Activated naive CD4-positive, alpha-beta T cell treated with anti-CD3 and anti-CD28 coated beads, Interleukin-2, amount 50 U/mL, for 72 hours (primary cell): ENCODE data around the gene TRH. TPM values are rescaled to one million over a fixed set of nuclear protein-coding genes. Genes with fewer than 3 reads are reported as not detected.

Source experiments
- ATAC-seq, 2 donors: fragments of 150-1000 bp; cut with Tn5 transposase; 2 replicates each; pipeline ENCODE4 v1.10.0; 2021; ENCODE audit warnings: mild to moderate bottlenecking in 2 of 2, moderate library complexity in 2 of 2
- DNase-seq, 2 donors: peaks; one replicate each; pipeline ENCODE4 v3.0.0; 2021 to 2022; ENCODE audit warnings: low spot score in 2 of 2
- H3K27ac Mint-ChIP-seq, 2 donors: one replicate each; pipeline ENCODE4 v1.8.0; 2022; ENCODE audit warnings: mild to moderate bottlenecking in 2 of 2, mixed read lengths in 2 of 2
- H3K36me3 Mint-ChIP-seq, 2 donors: one replicate each; pipeline ENCODE4 v1.8.0; 2022; ENCODE audit warnings: mixed read lengths in 2 of 2
- H3K9me3 Mint-ChIP-seq, 2 donors: one replicate each; pipeline ENCODE4 v1.8.0; 2022; ENCODE audit warnings: mixed read lengths in 2 of 2
- total RNA-seq, 2 donors: library from RNA; stranded (reverse); gene quantifications; one replicate each; pipeline ENCODE4 v1.2.3, GENCODE V29; 2022

TRH gene
- total RNA-seq, 2 donors from 2014 or later = not detected

DNA sequence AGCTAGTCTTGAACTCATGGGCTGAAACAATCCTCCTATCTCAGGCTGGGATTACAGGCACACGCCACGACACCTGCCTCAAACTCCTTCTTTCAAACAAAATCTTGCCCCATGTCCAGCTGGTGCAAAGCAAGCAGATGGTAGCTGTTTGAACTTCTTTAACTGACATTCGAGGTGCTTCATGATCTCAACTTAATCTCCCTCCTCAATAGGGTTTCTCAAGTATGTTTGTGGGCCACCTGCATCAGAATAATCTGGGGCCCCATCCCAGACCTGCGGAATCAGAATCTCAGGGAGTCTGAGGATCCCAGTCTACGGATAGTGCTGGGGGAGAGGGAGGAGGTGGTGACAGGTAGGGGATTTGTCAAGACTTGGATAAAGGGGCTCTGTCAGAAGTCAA lies 20.9 kb upstream of the TRH start:
- DNase-seq (no peak), ATAC-seq (no peak)
- no peak overlapping the region for H3K27ac Mint-ChIP-seq
- H3K36me3 Mint-ChIP-seq = no peaks in the 10 kb centered on the region
- H3K9me3 Mint-ChIP-seq = no peaks in the 10 kb centered on the region

DNA sequence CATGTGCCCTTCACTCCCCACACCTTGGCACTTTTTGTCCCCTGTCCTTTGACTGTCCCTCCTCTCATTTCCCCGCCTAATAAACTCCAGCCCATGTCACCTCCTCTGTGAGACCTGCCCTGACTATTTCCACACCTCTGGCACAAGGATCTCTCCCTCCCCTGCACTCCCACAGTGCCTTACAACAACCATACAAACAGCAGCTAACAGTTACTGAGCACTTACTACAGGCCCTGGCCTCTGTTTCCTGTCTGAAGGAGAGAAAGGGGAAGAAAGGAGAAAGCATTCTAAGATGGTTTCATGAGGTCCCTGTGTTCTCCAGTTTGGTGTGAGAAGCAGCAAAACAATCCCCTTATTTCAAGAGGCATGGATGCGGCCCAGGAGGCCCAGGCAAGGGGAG lies 20.0 kb upstream of the TRH start:
- ATAC-seq = no peak
- no peaks in the 10 kb centered on the region for H3K36me3 Mint-ChIP-seq
- no peaks in the 10 kb centered on the region for H3K9me3 Mint-ChIP-seq
- no peak overlapping the region for H3K27ac Mint-ChIP-seq
- DNase-seq = no peak

DNA sequence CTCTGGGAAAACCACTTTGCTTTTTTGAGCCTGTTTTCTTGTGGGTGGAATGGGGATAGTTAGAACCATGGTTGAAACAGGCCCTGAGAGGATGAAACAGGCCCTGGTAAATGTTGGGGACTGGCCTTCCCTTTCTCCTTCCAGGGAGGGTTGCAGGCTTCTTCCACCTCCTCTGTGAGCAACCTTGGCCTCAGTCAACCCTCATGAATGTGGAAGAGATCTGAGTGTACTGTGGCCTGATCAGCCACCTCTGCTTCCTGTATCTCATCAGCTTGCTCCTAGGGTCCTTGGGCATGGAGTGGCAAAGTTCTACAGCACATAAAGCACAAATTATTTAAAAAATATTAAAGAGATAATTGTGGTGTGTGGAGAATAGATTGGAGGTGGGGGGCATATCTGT lies 17.6 kb upstream of the TRH start:
- Mint-ChIP-seq H3K9me3 (no peaks in the 10 kb centered on the region), H3K36me3 (no peaks in the 10 kb centered on the region), H3K27ac (no peak overlapping the region)
- DNase-seq (no peak), ATAC-seq (no peak)

DNA sequence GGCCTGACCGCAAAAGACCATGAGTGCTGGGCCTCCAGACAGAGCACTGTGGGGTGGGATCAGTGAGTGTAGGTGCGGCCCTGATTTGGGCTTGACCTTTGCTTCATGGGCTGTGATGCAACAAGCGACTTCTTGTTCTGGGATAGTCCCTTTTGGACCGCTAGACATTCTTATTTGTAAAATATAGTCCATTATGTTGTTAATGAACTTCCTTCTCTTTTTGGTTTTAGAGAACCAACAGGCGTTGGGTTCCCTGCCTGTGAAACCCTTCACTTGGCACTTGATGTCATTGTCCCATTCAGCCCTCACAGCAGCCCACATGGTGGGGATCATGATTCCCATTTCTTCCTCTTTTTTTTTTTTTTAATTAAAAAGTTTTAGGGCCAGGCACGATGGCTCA lies 15.8 kb upstream of the TRH start:
- no peak for ATAC-seq
- Mint-ChIP-seq H3K27ac (no peak overlapping the region), H3K9me3 (no peaks in the 10 kb centered on the region), H3K36me3 (no peaks in the 10 kb centered on the region)
- no peak for DNase-seq

DNA sequence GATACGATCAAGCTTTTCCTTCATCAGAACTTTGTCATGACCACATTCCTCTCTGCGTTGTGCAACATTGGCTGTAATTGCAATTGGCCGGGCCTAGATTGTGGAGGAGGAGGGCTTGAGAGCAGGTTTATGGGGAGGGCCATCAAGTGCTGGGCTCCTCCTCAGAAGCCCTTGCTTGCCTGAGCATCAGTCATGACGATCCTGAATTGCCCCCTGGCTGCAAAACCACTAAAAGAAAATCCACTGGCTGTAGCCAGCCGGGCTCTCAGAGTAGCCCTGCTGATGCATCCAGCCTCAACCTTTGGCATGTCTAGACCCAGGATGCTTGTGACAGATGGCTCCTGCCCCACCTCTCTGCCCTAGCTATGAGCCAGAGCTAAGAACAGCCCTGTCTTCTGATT lies 13.4 kb upstream of the TRH start:
- H3K9me3 Mint-ChIP-seq = no peaks in the 10 kb centered on the region
- ATAC-seq (no peak), DNase-seq (no peak)
- no peaks in the 10 kb centered on the region for H3K36me3 Mint-ChIP-seq
- peak overlapping the region in 1 of 2 donors; percentile 69 for H3K27ac Mint-ChIP-seq

DNA sequence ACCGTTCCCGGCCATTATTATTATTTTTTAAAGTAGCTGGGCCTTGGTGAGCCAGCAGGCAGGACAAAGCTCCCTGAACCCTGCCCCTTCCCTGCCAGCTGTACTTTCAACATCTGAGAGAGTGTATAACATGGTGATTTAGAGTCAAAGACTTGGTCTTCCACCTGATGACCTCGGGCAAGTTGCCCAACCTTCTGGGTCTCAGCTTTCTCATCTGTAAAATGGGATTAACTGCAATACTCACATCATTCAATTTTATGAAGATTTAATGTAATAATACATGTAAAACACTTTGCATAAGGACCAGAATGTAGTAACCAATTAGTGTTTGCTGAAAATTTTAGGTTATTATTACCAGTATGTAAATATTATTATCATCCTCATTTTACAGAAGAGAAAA lies 11.9 kb upstream of the TRH start:
- no peak for ATAC-seq
- no peak for DNase-seq
- H3K27ac Mint-ChIP-seq = no peak overlapping the region
- no peaks in the 10 kb centered on the region for H3K36me3 Mint-ChIP-seq
- H3K9me3 Mint-ChIP-seq = no peaks in the 10 kb centered on the region

DNA sequence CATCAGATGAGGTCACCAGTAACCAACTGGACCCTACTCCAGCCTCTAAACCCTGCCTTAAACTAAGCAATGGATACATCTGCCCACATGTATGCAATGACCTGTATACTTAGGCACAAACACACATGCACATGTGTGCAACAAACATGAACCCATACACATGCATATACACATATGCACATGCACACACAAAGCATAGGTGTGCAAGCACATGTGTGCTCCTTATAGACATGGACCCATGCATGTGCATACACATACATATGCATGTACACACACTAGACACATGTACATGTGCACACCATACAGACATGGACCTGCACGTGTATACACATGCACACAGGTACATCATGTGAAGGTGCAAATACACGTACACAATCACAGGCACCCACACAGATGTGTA lies 8.6 kb upstream of the TRH start:
- no peak overlapping the region for H3K27ac Mint-ChIP-seq
- DNase-seq (no peak), ATAC-seq (no peak)
- no peaks in the 10 kb centered on the region for H3K36me3 Mint-ChIP-seq
- no peaks in the 10 kb centered on the region for H3K9me3 Mint-ChIP-seq

DNA sequence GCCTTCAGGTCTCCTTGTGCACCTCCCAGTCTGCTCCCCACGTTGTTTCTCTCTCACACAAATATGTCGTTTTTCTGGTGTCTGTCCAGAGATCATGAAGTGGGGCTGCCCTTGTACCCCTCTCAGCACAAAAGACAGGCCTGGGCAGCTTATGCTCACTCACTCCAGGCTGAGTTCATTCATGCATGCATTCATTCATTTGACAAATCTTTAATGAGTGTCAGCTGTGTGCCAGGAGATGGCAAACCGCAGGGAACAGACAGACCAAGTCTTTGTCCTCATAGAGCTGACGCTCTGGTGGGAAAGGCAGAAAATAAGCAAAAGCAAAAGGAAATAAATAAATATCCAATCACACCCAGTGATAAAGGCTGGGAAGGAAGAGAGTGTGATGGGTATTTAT lies 7.6 kb upstream of the TRH start:
- H3K9me3 Mint-ChIP-seq = no peaks in the 10 kb centered on the region
- H3K27ac Mint-ChIP-seq = no peak overlapping the region
- no peak for ATAC-seq
- DNase-seq = no peak
- no peaks in the 10 kb centered on the region for H3K36me3 Mint-ChIP-seq

DNA sequence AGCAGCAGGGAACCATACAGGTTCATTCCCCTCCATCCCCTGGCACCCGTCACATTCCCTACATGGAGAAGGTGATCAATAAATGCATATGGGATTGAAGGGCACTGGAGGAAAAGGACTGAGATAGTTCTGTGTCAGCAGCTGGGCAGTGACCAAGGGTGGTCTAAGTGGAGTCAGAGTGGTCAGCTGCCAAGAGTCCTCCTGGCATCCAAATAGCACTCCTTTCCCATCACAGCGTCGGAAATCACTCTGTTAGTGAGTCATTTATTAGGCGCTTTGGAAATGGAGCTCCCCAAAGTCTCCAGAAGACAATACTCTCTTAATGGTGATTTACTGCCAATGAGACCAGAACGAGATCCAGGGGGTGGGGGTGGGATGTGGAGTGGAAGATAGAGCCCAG lies 6.8 kb upstream of the TRH start:
- Mint-ChIP-seq H3K36me3 (no peaks in the 10 kb centered on the region), H3K27ac (no peak overlapping the region), H3K9me3 (no peaks in the 10 kb centered on the region)
- ATAC-seq = no peak
- DNase-seq = no peak

DNA sequence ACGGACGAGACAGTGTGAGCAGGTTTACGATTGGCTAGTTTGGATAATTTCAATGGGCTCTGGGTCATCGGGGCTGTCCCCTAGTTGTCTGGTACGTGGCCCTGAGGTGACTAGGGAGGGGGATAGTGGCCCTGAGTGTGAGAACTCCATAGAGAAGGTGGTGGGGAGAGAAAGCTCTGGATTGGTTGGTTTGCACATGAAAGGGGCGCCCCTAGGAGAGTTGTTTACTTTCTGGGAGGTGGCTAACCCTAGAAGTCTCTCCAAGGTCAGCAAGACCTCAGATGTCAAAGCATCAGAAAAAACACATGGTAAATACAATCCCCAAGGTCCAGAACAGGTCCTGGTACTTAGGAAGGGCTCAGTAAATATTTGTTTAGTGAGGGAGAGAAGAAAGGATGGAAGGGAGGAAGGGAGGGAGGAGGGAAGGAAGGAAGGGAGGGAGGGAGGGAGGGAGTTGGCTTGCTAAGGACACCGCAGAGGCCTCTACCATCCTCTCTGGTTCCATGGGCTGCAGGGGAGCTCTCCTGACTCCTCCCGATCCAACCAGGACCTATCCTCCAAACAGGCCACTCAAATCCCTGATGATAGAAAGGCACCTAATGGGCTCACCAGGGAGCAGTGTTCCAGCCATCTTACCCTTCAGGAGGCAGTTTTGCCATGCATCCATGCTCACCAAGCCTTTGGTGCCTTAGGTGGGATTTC lies 3.0 kb upstream of the TRH start:
- DNase-seq (no peak), ATAC-seq (no peak)
- Mint-ChIP-seq H3K9me3 (no peaks in the 10 kb centered on the region), H3K27ac (no peak overlapping the region), H3K36me3 (no peaks in the 10 kb centered on the region)

DNA sequence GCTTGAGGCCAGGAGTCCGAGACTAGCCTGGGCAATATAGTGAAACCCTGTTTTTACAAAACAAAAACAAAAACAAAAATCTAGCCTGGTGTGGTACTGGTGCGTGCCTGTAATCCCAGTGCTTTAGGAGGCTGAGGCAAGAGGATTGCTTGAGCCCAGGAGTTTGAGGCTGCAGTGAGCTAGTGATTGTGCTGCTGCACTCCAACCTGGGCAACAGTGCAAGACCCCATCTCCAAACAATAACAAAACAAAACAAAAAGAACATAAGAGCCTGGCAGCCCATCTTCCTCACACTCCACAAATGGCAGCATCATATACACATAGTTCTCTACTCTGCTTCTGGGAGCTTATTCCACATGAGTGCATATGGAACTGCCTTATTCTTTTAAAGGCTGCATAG lies 2.2 kb upstream of the TRH start:
- Mint-ChIP-seq H3K27ac (no peak overlapping the region), H3K36me3 (no peaks in the 10 kb centered on the region), H3K9me3 (no peaks in the 10 kb centered on the region)
- no peak for ATAC-seq
- DNase-seq = no peak

DNA sequence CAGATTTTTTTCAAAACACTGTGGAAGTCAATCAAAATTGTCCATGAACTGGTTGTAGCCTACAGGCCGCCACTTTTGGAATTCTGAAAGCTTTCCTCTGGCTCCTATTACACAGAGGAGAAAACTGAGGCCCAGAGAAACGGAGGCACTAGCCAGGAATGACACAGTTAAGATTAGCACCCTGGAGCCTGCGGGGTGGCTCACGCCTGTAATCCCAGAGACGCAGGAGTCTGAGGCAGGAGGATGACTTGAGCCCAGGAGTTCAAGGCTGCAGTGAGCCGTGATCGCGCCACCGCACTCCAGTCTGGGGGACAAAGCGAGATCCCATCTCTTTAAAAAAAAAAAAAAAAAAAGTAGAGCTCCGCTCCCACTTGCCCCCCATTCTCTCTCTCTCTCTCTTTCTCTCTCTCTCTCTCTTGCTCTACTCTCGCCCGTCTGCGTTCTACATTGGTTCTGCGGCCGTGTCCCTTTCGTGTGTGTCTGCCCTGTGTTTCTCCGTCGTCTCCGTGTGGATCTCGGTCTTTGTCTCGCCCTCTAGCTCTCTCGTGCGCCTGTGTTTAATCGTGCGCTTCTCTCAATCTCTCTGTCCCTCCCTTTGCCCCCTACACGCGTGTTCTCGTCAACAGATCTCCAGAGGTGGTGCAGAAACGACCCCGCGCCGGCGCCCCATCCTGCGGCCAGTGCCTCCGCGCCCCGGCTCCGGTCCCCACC lies 512 bp upstream of the TRH start:
- Mint-ChIP-seq H3K36me3 (no peaks in the 10 kb centered on the region), H3K27ac (no peak overlapping the region), H3K9me3 (no peaks in the 10 kb centered on the region)
- ATAC-seq (no peak), DNase-seq (no peak)

DNA sequence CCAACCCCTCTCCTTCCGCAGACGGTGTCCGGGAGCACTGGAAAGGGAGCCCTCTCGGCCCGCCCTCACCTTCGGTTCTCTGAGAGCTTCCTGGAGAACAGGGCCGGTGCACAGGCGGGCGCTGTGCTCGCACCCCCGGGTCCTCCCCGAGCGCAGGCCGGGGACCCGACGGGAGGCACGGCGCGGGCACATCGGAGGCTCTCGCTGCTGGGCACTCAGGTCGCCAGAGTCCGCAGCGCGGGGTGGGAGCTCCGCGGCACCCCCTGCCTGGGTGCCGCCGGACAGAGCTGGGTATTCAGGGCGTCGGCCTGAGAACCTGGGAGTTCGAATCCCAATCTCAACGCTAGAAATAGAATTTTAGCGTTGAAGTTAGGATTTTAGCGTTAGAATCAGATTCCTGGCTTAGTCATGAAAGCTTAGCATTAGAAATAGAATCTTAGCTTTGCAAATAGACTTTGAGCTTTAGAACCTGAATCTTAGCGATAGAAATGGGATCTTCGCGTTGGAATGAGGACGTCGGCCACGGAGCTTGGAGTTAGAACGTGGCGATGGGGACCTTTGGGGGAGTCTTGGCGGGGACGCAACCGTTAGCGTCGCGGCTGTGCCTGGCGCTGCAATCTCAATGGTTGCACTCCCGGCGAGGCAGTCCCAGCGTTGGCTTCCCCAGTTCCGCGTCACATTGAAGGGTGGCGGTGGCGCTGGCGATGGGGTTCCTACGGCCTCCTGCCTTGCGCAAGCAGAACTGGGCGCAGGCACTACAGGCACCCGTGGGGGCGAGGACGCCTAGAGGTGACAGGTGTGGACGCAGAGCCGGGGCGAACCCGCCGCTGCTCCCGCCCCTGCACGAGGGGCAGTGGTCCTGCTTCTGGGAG lies 549 bp downstream of the TRH start:
- ATAC-seq (peak; percentile 24 to 64), DNase-seq (peak in 1 of 2 donors; percentile 29)
- H3K27ac Mint-ChIP-seq = no peak overlapping the region

DNA sequence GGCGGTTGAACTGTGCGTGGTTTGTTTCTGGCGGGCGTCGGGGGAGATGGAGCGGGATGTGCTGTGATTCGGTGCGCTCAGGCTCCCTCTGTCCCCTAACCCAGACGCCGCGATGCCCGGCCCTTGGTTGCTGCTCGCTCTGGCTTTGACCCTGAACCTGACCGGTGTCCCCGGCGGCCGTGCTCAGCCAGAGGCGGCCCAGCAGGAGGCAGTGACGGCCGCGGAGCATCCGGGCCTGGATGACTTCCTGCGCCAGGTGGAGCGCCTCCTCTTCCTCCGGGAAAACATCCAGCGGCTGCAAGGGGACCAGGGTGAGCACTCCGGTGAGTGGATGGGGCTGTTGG lies 1.2 kb downstream of the TRH start:
- no peaks in the 10 kb centered on the region for H3K36me3 Mint-ChIP-seq
- H3K9me3 Mint-ChIP-seq = no peaks in the 10 kb centered on the region
- no peak for DNase-seq
- no peak overlapping the region for H3K27ac Mint-ChIP-seq
- no peak for ATAC-seq

More for the DNA sequence above, 549 bp downstream of the TRH start:
- Mint-ChIP-seq H3K36me3 (no peaks in the 10 kb centered on the region), H3K9me3 (no peaks in the 10 kb centered on the region)

DNA sequence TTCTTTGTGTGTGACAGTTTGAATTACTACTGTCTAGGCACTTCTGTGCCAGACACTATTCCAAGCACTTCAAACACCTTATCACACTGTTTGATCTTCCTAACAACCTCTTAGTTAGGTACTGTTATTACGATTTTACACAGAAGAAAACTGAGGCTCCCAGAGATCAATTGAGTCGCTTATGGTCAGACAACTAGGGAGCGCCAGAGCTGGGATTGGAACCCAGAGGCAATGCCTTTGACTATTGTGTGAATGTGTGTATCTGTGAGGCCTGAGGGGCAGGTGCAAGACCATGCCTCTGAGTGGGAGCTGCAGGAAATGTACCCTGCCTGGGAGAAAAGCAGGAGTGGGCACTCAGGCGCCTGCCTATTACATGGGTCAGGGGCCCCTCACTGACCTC lies 1.8 kb downstream of the TRH start:
- ATAC-seq (no peak), DNase-seq (no peak)
- no peaks in the 10 kb centered on the region for H3K36me3 Mint-ChIP-seq
- H3K27ac Mint-ChIP-seq = no peak overlapping the region
- no peaks in the 10 kb centered on the region for H3K9me3 Mint-ChIP-seq

DNA sequence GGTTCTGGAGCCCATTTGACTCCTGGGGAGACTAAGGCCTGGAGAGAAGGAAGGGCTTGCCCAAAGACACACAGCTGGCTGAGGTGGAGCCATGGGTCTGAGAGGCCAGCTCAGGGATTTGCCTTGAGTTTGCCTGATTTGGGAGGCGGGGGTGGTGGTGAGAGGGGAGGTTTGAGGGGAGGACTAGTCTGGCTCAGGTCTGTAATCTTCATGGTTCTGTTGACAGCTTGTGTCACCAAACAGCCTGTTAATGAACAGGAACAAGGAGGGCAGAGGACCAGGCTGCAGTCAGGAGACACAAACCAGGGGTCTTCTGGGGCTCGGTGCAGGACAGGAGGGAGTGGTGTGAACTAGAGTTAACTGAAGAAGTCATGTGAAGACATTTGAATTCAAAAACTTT lies 3.6 kb downstream of the TRH start:
- DNase-seq (no peak), ATAC-seq (no peak)
- Mint-ChIP-seq H3K9me3 (no peaks in the 10 kb centered on the region), H3K27ac (no peak overlapping the region), H3K36me3 (no peaks in the 10 kb centered on the region)

DNA sequence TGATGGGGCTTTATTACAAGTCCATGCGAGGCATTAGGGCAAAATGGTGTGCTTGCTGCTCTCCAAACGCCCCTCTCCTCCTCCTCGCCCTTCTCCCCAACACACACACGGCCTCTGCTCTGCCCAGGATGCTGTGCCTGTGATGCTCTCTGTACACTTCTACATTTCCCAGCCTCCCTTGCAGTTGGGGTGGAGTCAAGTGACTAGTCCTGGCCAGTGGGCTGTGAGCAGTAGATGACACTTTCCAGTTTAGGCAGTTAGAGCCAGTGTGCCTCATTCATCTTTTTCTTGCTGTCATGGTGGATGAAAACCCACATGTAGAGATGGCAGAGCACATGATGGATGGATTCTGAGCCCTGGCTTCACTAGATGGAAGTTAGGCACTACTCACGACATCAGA lies 5.4 kb downstream of the TRH start:
- no peak overlapping the region for H3K27ac Mint-ChIP-seq
- ATAC-seq (no peak), DNase-seq (no peak)
- H3K36me3 Mint-ChIP-seq = no peaks in the 10 kb centered on the region
- H3K9me3 Mint-ChIP-seq = no peaks in the 10 kb centered on the region

DNA sequence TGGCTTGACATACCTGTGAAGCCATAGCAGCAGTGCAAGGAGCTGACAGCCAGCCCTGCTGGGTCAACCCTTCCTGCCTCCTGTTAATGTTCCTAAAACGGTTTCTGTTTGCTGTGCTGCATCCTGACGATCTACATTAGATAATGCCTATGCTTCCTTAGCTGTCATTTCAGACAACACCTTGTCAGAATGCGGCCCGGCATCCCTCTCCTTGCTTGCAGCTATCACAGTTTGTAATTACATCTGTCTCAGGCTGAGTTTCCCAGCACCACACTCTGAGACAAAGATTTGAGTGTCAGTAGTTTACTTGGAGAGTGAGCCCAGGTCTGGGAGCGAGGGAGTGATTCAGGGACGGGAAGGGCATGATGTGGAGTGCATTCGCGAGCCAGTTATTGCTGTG lies 9.0 kb downstream of the TRH start:
- DNase-seq (no peak), ATAC-seq (no peak)
- H3K27ac Mint-ChIP-seq = no peak overlapping the region
- H3K36me3 Mint-ChIP-seq = no peaks in the 10 kb centered on the region
- H3K9me3 Mint-ChIP-seq = no peaks in the 10 kb centered on the region
